ENCODE results near the gene ZFR.

Gene ZFR

GRCh38 chr5:32462618-32463017, 18.1 kb upstream of the ZFR start:
- no peak overlapping the region for H2AFZ ChIP-seq (ENCODE audit: low read depth, low read length, severe bottlenecking)
- no peak overlapping the region for H3K4me2 ChIP-seq (ENCODE audit: low read depth, low read length, poor library complexity, severe bottlenecking)
- H3K79me2 ChIP-seq (ENCODE audit: insufficient read depth, low read length), result no peaks in the 10 kb centered on the region
- H3F3A ChIP-seq (ENCODE audit: insufficient read depth), result no peaks in the 10 kb centered on the region
- H3K27me3 ChIP-seq (ENCODE audit: low read length), result no peaks in the 10 kb centered on the region
- no peaks in the 10 kb centered on the region for H4K20me1 ChIP-seq (ENCODE audit: low read depth, low read length)
- no peak for TF ChIP-seq CTCF (IDR thresholded peaks at IDR 0.05; ENCODE audit: insufficient read depth, low read length, poor library complexity, severe bottlenecking)
- H3K27ac ChIP-seq (ENCODE audit: low read depth, low read length), result no peak overlapping the region
- no peak overlapping the region for H3K9ac ChIP-seq (ENCODE audit: low read length)
- H3K4me3 ChIP-seq (ENCODE audit: insufficient read depth, low read length, poor library complexity, severe bottlenecking), result no peak overlapping the region
- H3K9me2 ChIP-seq (replicated peaks; ENCODE audit: insufficient read depth, low read length), result no peaks in the 10 kb centered on the region
- no peaks in the 10 kb centered on the region for H3K36me3 ChIP-seq (ENCODE audit: low read length)
- H3K9me3 ChIP-seq (ENCODE audit: insufficient read depth, low read length), result no peaks in the 10 kb centered on the region

DNA sequence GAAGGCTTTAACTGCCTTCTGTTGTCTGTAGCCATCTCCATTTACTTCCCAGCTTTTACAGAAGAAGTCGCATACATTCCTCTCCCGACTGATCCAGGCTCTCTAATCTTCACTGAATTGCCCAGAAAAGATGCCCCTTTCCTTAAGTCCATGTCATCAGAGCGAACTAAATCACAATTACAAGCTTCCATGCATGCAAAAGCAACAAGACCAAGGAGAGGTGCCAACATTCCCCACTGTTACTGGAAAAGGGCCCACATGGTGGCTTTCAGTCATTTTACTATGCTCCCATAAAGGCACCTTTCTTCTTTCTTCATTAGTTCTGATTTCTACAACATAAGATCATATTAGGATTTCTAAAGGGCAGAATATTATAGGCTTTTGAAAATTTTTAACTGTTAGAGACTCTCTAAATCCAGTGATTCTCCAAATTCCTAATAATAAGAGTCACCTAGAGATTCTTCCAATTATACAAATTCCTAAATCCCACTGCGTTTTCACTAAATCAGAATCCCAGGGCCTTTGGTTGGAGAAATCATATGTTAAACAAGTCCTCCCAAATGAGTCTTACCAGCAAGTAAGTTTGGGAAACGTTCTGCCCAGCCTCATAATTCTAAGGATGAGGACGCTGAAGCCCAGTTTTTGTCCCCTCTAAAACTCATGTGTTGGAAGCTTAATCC, 17.0 kb upstream of the ZFR start:
- no peak overlapping the region for H3K4me2 ChIP-seq (ENCODE audit: low read depth, low read length, poor library complexity, severe bottlenecking)
- no peaks in the 10 kb centered on the region for H3K79me2 ChIP-seq (ENCODE audit: insufficient read depth, low read length)
- no peak overlapping the region for H2AFZ ChIP-seq (ENCODE audit: low read depth, low read length, severe bottlenecking)
- H3K9me2 ChIP-seq (replicated peaks; ENCODE audit: insufficient read depth, low read length), result no peaks in the 10 kb centered on the region
- no peak overlapping the region for H3K4me3 ChIP-seq (ENCODE audit: insufficient read depth, low read length, poor library complexity, severe bottlenecking)
- no peaks in the 10 kb centered on the region for H3K27me3 ChIP-seq (ENCODE audit: low read length)
- H3F3A ChIP-seq (ENCODE audit: insufficient read depth), result no peaks in the 10 kb centered on the region
- H3K36me3 ChIP-seq (ENCODE audit: low read length), result no peaks in the 10 kb centered on the region
- no peak overlapping the region for H3K9ac ChIP-seq (ENCODE audit: low read length)
- H3K27ac ChIP-seq (ENCODE audit: low read depth, low read length), result no peak overlapping the region
- H4K20me1 ChIP-seq (ENCODE audit: low read depth, low read length), result no peaks in the 10 kb centered on the region
- H3K9me3 ChIP-seq (ENCODE audit: insufficient read depth, low read length), result no peaks in the 10 kb centered on the region
- TF ChIP-seq EZH2phosphoT487 (conservative IDR thresholded peaks at IDR 0.05; ENCODE audit: low read length), result no peak

GRCh38 chr5:32460702-32461101, 16.2 kb upstream of the ZFR start:
- no peaks in the 10 kb centered on the region for H3K36me3 ChIP-seq (ENCODE audit: low read length)
- TF ChIP-seq CTCF (IDR thresholded peaks at IDR 0.05; ENCODE audit: insufficient read depth, low read length, poor library complexity, severe bottlenecking) (no peak), EZH2phosphoT487 (conservative IDR thresholded peaks at IDR 0.05; ENCODE audit: low read length) (no peak)
- no peaks in the 10 kb centered on the region for H3K9me2 ChIP-seq (replicated peaks; ENCODE audit: insufficient read depth, low read length)
- no peak overlapping the region for H3K27ac ChIP-seq (ENCODE audit: low read depth, low read length)
- no peaks in the 10 kb centered on the region for H3K79me2 ChIP-seq (ENCODE audit: insufficient read depth, low read length)
- no peak overlapping the region for H3K9ac ChIP-seq (ENCODE audit: low read length)
- H3K4me2 ChIP-seq (ENCODE audit: low read depth, low read length, poor library complexity, severe bottlenecking), result no peak overlapping the region
- no peaks in the 10 kb centered on the region for H4K20me1 ChIP-seq (ENCODE audit: low read depth, low read length)
- H3K9me3 ChIP-seq (ENCODE audit: insufficient read depth, low read length), result no peaks in the 10 kb centered on the region
- no peaks in the 10 kb centered on the region for H3K27me3 ChIP-seq (ENCODE audit: low read length)
- H3K4me3 ChIP-seq (ENCODE audit: insufficient read depth, low read length, poor library complexity, severe bottlenecking), result no peak overlapping the region
- H3F3A ChIP-seq (ENCODE audit: insufficient read depth), result no peaks in the 10 kb centered on the region
- no peak overlapping the region for H2AFZ ChIP-seq (ENCODE audit: low read depth, low read length, severe bottlenecking)

DNA sequence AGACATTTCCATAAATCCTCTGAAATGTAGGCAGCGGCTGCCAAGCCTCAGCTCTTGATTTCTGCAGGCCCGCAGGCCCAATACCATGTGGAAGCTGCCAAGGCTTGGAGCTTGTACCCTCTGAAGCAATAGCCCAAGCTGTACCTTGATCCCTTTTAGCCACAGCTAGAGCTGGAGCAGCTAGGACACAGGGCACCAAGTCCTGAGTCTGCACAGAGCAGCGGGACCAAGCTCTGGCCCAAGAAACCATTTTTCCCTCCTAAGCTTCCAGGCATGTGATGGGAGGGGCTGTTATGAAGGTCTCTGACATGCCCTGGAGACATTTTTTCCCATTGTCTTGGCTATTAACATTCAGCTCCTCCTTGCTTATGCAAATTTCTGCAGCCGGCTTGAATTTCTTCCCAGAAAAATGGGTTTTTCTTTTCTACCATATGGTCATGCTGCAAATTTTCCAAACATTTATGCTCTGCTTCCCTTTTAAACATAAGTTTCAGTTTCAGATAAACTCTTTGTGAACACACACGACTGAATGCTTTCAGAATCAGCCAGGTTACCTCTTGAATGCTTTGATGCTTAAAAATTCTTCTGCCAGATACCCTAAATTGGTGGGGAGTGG, 14.4 kb upstream of the ZFR start:
- Histone ChIP-seq H3K4me2 (ENCODE audit: low read depth, low read length, poor library complexity, severe bottlenecking) (no peak overlapping the region), H3K79me2 (ENCODE audit: insufficient read depth, low read length) (no peaks in the 10 kb centered on the region), H3K9me3 (ENCODE audit: insufficient read depth, low read length) (no peaks in the 10 kb centered on the region), H3K4me3 (ENCODE audit: insufficient read depth, low read length, poor library complexity, severe bottlenecking) (no peak overlapping the region), H3K27me3 (ENCODE audit: low read length) (no peaks in the 10 kb centered on the region), H3K9me2 (replicated peaks; ENCODE audit: insufficient read depth, low read length) (no peaks in the 10 kb centered on the region), H3K27ac (ENCODE audit: low read depth, low read length) (no peak overlapping the region), H2AFZ (ENCODE audit: low read depth, low read length, severe bottlenecking) (no peak overlapping the region), H4K20me1 (ENCODE audit: low read depth, low read length) (no peaks in the 10 kb centered on the region), H3F3A (ENCODE audit: insufficient read depth) (no peaks in the 10 kb centered on the region), H3K9ac (ENCODE audit: low read length) (no peak overlapping the region), H3K36me3 (ENCODE audit: low read length) (no peaks in the 10 kb centered on the region)
- TF ChIP-seq EZH2phosphoT487 (conservative IDR thresholded peaks at IDR 0.05; ENCODE audit: low read length), result no peak
- no peak for TF ChIP-seq CTCF (IDR thresholded peaks at IDR 0.05; ENCODE audit: insufficient read depth, low read length, poor library complexity, severe bottlenecking)
